Melanocyte of skin (primary cell): ENCODE measurements around the gene KRT75. TPM values are rescaled to one million over a fixed set of nuclear protein-coding genes. Genes with fewer than 3 reads are reported as not detected.

ENCODE experiments used
- total RNA-seq, 2 donors: library from RNA; depleted of rRNA; stranded (reverse); fragments of >200 nt; gene quantifications; 2 replicates each; pipeline ENCODE4 v1.2.3, GENCODE V29; 2012

KRT75 gene
- not detected for total RNA-seq

GRCh38 chr12:52434081-52434733, at the start of gene KRT75:
Gene KRT75 (minus strand): TSS chr12:52434371. CDS start chr12:52434304, 67 bp downstream.

GRCh38 chr12:52473768-52474167, 39.6 kb upstream of the KRT75 start, which contains the start of gene KRT6C:
Gene KRT6C (minus strand): TSS chr12:52473805. CDS start chr12:52473737, 68 bp downstream.

GRCh38 chr12:52452101-52452500, 17.9 kb upstream of the KRT75 start, which contains the start of gene KRT6B:
Gene KRT6B (minus strand): TSS chr12:52452146. CDS start chr12:52452078, 68 bp downstream.

GRCh38 chr12:52405922-52406385, 28.2 kb downstream of the KRT75 start, which contains the start of gene KRT82:
Gene KRT82 (minus strand): TSS chr12:52406335. CDS start chr12:52406277, 58 bp downstream.

GRCh38 chr12:52385226-52385702, 48.9 kb downstream of the KRT75 start, which contains the start of gene KRT84:
Gene KRT84 (minus strand): TSS chr12:52385652. CDS start chr12:52385585, 67 bp downstream.

Other genes starting within 250 kb of the KRT75 start
- under 1 TPM in 1 of 2 donors, not detected in 1; under 0.01 TPM for gene KRT80, start 242.4 kb downstream of the KRT75 start, total RNA-seq
- gene KRT7, start 201.1 kb downstream of the KRT75 start, total RNA-seq = under 1 TPM; under 0.01 to 1.00 TPM
- not detected for gene KRT86, start 159.7 kb downstream of the KRT75 start, total RNA-seq
- gene KRT81, start 142.8 kb downstream of the KRT75 start, total RNA-seq = not detected
- not detected for gene KRT83, start 113.0 kb downstream of the KRT75 start, total RNA-seq
- gene KRT85, start 66.9 kb downstream of the KRT75 start, total RNA-seq = not detected
- gene KRT84, start 48.7 kb downstream of the KRT75 start, total RNA-seq = not detected
- gene KRT82, start 28.0 kb downstream of the KRT75 start, total RNA-seq = not detected
- gene KRT6B, start 17.8 kb upstream of the KRT75 start, total RNA-seq = under 1 TPM in 1 of 2 donors, not detected in 1; 0.34 TPM
- not detected for gene KRT6C, start 39.4 kb upstream of the KRT75 start, total RNA-seq
- 1 to 10 TPM in 1 of 2 donors, not detected in 1; 1.0 TPM for gene KRT6A, start 58.9 kb upstream of the KRT75 start, total RNA-seq
- gene KRT5, start 86.0 kb upstream of the KRT75 start, total RNA-seq = under 1 TPM in 1 of 2 donors, not detected in 1; 0.69 TPM
- not detected for gene KRT71, start 118.8 kb upstream of the KRT75 start, total RNA-seq
- gene KRT74, start 139.5 kb upstream of the KRT75 start, total RNA-seq = not detected
- not detected for gene KRT72, start 167.1 kb upstream of the KRT75 start, total RNA-seq
- not detected for gene KRT73, start 184.2 kb upstream of the KRT75 start, total RNA-seq
- gene KRT2, start 217.8 kb upstream of the KRT75 start, total RNA-seq = not detected
- not detected for gene KRT1, start 246.0 kb upstream of the KRT75 start, total RNA-seq